Subcutaneous adipose tissue (tissue), 4 donors: ENCODE data around the gene DPP6. TPM values are rescaled to one million over a fixed set of nuclear protein-coding genes. Genes with fewer than 3 reads are reported as not detected.

Source experiments
- CTCF ChIP-seq: fragments of 450-650 bp; IDR thresholded peaks from one replicate; pipeline ENCODE4 v1.5.1; 2016; ENCODE audit warnings: low read depth, mild to moderate bottlenecking, control low read depth, antibody characterized with exemption, moderate library complexity
- total RNA-seq, 4 donors: library from RNA; depleted of rRNA; stranded (reverse); fragments of >200 nt; gene quantifications; one replicate each; pipeline ENCODE4 v1.1.0, GENCODE V29; 2016

DPP6 gene
- total RNA-seq, 4 donors from 2014 or later: 0.19 to 2.0 (median 0.85) TPM; not detected in 1

GRCh38 chr7:154342971-154343633 lies 290.9 kb downstream of the DPP6 start:
- no peak for TF ChIP-seq CTCF

GRCh38 chr7:154343778-154344412 lies 291.7 kb downstream of the DPP6 start:
- TF ChIP-seq CTCF: no peak

- TF ChIP-seq CTCF: no peak
These were observed 292.9 kb downstream of the DPP6 start for GRCh38 chr7:154345093-154345492.

- TF ChIP-seq CTCF: no peak
These were observed 295.6 kb downstream of the DPP6 start for GRCh38 chr7:154347700-154348266.

GRCh38 chr7:154350892-154351291 lies 298.7 kb downstream of the DPP6 start:
- TF ChIP-seq CTCF: no peak

- no peak for TF ChIP-seq CTCF
These were observed 301.2 kb downstream of the DPP6 start for GRCh38 chr7:154353355-154353767.

- no peak for TF ChIP-seq CTCF
These were observed 312.0 kb downstream of the DPP6 start for GRCh38 chr7:154364170-154364569.
